Stimulated activated CD4-positive, alpha-beta T cell treated with anti-CD3 and anti-CD28 coated beads, Interleukin-12 subunit alpha, Interleukin-12 subunit beta, amount 100 ng/mL, for 24 hours (primary cell): ENCODE measurements around the gene DYRK1B.
"Not testable (repeated sequence)": the region's sequence is repeated elsewhere in the genome, so short reads cannot be mapped to it uniquely, and the experiment has no call there.

Experiments used
- DNase-seq, 2 experiments: peaks; one replicate each; pipeline ENCODE4 v3.0.0-alpha.2; 2020; ENCODE audit warnings: low read depth in 2 of 2

Gene DYRK1B

GRCh38 chr19:39833464-39834286 lies at the start of gene DYRK1B:
Gene DYRK1B, minus strand, starts transcription at chr19:39834162. Its CDS starts 2,295 bp downstream, at chr19:39831867.
- DNase-seq: peak; percentile 87 to 92

DNA sequence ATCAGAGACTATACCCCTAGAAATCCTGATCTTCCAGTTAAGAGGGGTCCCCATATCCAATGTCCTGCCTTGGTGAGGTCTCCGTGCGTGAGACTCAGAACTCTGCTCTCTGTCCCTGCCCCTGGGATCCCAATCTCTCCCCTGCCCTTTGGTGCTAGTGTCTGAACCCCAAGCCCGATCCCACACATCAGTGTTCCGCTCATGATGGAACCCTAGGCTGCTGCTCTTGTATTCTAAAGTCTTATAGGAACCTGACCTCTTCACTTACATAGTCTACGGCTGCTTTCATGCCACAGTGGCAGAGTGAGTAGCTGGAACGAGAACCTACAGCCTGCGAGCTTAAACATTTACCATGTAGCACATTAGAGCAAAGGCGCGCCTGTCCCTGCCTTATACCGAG lies 48.7 kb upstream of the DYRK1B start:
- not testable (repeated sequence) for DNase-seq

DNA sequence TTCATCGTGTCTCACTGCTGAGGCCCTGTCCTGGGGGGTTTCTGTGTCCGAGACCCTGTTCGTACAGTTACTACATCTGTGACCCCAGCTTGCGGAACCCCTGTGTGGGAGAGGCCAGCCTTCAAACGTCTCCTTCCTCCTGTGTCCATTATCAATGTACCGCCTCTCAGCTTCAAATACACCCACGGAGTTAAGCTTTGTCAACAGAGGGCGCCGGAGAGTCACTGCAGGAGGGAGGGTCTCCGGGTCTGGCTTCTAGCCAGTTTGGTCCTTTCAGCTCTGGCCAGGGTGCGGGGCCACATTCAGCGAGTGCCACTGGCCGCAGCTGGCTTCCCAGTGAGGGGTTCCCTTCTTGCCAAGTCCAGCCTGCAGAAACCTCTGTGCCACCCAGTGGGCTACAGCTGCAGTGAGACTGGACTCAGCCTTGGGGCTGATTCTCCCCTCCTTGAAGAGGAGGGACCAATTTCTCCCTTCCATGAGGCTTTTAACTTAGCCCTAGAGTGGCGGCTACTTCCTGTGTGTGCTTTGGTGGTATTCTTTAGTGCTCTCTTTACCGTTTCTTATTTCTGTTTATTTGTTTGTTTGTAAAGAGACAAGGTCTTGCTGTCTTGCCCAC lies 47.6 kb upstream of the DYRK1B start:
- DNase-seq: peak in 1 of 2 experiments; percentile 39

GRCh38 chr19:39880241-39880640 lies 46.3 kb upstream of the DYRK1B start:
- not testable (repeated sequence) for DNase-seq

DNA sequence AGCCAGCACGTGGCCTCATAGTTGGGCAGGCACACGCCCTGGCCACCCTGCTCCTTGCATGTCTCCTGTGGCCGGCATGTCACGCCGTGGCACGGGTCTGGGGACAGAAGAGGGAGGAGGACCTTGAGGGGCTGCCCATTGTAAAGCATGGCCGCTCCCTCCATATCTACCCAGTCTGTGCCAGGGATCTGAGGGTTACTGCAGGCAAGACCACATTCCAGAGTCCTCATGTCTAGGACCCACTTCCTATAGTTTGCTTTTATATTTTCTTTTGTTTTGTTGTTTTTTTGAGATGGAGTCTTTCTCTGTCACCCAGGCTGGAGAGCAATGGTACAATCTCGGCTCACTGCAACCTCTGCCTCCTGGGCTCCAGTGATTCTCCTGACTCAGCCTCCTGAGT lies 45.8 kb upstream of the DYRK1B start:
- DNase-seq: not testable (repeated sequence)

DNA sequence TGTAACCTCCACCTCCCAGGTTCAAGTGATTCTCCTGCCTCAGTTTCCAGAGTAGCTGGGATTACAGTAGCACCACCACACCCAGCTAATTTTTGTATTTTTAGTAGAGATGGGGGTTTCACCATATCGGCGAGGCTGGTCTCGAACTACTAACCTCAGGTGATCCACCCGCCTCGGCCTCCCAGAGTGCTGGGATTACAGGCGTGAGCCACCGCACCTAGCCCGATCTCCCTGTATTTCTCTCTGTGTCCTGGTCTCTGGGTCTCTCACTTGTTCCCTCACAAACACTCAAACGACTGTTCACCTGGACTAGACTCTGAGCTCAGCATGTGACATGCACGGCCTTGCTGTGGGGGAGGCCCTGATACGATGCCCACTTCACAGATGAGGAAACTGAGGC lies 44.9 kb upstream of the DYRK1B start:
- not testable (repeated sequence) for DNase-seq

DNA sequence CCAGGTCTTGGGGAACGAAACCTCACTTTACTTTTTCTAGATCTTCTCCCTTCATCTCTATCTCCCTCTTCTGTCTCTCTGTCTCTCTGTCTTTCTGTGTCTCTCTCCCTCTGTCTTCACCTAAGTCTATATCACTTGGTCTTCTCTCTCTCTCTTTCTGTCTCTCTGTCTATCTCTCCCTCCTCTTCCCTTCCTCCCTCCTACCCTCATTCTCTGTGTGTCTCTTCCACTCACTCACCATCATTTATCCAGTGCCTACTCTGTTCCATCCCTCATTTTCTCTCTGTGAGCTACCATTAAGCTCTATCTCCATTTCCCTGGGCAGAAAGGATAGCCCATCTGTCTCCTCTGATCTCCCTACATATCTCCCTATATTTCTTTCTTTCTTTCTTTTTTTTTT lies 44.4 kb upstream of the DYRK1B start:
- DNase-seq: no peak

- not testable (repeated sequence) for DNase-seq
Observed at GRCh38 chr19:39877982-39878381, 44.0 kb upstream of the DYRK1B start.

DNA sequence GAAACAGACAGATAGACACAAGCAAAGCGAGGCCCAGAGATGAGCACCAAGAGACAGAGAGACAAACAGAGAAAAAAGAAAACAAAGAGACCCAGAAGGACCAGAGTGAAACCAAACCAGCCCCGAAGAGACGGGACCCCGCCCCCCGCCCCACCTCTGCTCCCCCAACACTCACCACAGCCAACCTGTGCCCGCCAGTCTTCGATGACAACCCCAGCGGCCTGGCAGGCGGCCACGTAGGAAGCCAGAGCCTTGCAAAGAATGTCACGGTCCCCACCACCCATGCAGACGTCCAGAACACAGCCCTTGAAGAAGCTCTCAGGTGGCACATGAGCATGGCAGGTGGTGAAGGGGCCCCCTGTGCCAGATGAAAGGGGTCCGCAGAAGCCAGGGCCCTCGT lies 43.5 kb upstream of the DYRK1B start:
- not testable (repeated sequence) for DNase-seq

DNA sequence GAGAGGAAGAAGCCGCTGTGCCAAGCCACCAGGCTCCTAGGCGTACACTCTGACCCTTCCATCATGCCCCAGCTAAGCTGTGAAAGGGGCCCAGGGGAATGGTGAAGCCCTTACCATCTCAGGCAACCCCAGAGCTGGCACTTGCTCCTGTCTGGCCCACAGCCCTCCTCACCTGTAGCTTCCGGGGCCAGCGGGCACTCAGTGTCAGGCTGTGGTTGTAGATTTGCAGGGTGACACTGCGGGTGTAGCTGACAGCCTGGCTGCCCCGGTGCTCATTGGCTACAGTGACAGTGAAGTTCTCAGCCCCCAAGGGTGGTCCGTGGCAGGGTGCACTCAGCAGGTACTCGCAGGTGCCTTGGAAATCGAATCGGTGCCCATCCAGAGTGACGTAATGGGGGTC lies 42.5 kb upstream of the DYRK1B start:
- not testable (repeated sequence) for DNase-seq

DNA sequence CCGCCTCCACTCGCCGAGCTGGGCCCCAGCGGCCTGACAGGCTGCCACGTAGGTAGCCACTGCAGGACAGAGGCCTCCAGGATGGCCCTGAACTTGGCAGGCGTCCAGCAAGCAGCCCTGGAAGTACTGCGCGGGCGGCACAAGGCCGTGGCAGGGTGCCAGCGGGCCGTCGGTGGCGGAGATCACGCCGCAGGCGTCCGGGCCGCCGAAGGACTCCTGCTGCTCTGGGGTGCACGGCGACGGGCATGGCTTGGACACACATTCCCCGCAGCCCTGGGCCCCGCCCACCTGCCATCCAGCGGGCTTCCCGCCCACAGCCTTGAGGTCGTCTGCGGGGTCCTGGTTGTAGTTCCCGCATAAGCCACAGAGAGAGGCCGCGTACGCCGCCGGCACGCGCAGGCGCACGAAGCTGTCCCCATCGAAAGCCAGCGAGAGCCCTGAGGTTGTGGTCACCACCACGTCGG lies 41.5 kb upstream of the DYRK1B start:
- not testable (repeated sequence) for DNase-seq

- no peak for DNase-seq
Observed at GRCh38 chr19:39874404-39874803, 40.4 kb upstream of the DYRK1B start.

DNA sequence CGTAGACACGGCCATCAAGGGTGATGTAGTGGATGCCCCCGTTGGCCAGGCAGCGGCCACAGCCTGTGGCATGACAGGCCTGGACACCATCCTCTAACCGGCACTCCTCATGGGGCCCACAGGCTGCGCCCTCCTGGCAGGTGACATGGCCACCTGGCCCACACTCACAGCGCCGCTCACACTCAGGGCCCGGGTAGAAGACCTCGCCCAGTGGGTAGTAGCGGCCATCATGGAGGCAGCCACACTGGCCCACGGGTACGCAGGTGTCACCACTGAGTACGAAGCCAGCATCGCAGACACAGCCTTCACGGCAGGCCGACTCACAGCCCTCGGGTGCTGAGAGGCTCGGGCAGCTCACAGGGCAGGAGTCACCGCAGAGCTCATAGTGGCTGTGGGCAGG lies 39.4 kb upstream of the DYRK1B start:
- no peak for DNase-seq

DNA sequence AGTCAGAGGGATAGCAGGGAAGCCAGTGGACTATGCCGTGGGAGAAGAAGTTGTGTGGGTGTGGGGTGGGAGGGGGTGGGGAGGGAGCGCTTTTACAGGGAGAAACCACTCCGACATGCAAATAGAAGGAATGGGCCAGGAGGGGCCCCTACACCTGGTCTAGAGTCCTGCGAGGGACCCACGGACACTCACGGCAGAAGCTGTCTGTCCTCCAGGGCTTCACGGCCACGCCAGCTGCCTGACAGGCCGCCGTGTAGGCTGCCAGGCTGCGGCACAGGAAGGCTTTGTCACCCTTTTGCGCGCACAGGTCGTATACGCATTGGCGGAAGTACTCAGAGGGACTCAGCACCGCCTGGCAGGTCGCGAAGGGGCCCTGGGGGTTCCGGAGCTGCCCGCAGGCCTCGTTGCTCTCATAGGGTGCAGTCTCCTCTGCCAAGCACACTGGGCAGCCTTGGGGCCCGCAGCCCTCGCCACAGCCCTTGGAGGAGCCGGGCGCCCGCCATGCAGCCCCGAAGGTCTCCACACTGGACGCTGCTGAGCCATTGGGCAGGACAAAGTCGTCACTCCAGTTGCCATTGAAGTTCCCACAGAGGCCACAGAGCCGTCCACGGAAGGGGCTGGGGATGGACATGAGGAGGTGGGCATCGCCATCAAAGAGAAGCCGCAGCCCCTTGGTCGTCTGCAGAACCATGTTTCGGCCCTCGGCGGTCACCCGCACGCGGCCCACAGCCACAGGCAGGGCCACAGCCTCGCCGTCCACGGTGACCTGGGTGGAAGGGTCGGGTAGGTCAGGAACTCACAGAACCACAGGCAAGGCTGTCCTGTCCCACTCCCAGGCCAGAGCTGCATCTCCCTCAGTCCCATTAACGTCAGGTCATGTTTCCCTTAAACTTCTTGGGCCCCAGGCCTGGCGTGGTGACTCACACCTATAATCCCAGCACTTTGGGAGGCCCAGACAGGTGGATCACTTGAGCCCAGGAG lies 38.2 kb upstream of the DYRK1B start:
- DNase-seq: no peak

- no peak for DNase-seq
Observed at GRCh38 chr19:39871362-39871761, 37.4 kb upstream of the DYRK1B start.

GRCh38 chr19:39870171-39870971 lies 36.4 kb upstream of the DYRK1B start:
- no peak for DNase-seq

DNA sequence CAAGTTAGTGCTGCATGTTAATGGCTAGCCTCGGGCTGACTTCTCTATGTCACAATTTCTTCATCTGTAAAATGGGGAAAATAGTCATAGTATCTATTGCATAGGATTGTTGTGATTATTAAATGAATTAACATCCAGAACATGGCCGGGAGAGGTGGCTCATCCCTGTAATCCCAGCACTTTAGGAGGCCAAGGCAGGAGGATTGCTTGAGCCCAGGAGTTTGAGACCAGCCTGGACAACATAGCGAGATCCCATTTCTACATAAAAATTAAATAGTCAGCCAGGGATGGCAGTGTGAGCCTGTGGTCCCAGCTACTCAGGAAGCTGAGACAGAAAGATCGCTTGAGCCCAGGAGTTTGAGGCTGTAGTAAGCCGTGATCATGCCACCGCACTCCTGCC lies 34.0 kb upstream of the DYRK1B start:
- DNase-seq: no peak

DNA sequence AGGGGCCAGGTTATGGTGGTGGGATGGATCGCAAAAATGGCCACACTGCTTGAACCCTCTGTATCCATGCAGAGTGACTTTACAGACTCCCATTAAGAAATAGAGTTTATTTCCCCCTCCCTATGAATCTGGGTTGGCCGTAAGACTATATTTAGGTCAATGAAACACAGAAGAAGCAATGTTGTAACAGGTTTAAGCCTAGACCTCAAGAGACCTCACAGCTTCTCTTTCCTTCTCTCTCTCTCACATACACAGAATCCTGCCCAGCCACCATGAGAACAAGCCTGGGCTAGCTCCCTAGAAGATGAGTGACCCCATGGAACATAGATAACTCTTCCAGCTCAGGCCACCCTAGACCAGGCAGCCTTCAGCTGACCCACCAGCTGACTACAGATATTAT lies 33.2 kb upstream of the DYRK1B start:
- DNase-seq: no peak

GRCh38 chr19:39865953-39866352 lies 32.0 kb upstream of the DYRK1B start:
- no peak for DNase-seq

- DNase-seq: no peak
Observed at GRCh38 chr19:39865186-39865585, 31.2 kb upstream of the DYRK1B start.

GRCh38 chr19:39864118-39864517 lies 30.2 kb upstream of the DYRK1B start:
- DNase-seq: no peak
